Testis (tissue), 2 donors: ENCODE data around the gene KDM4C.

ENCODE experiments used
- POLR2A ChIP-seq: fragments of 450-650 bp; IDR thresholded peaks from one replicate; pipeline ENCODE4 v1.6.1; 2017; ENCODE audit warnings: antibody characterized with exemption, mild to moderate bottlenecking, moderate library complexity
- TF ChIP-seq, protein P1 (sequence below), 3 experiments: fragments of 450-650 bp in 2 of 3; fragments of 200-600 bp in 1 of 3; sonication (generic) in 1 of 3; IDR thresholded peaks; one replicate each; pipeline ENCODE4 v1.5.1; 2016 to 2019; ENCODE audit warnings: antibody characterized with exemption in 3 of 3, mild to moderate bottlenecking in 2 of 3, moderate library complexity in 1 of 3

GRCh38 chr9:6785682-6786081 is 27.9 kb downstream of the KDM4C start:
- TF ChIP-seq, protein P1, sequence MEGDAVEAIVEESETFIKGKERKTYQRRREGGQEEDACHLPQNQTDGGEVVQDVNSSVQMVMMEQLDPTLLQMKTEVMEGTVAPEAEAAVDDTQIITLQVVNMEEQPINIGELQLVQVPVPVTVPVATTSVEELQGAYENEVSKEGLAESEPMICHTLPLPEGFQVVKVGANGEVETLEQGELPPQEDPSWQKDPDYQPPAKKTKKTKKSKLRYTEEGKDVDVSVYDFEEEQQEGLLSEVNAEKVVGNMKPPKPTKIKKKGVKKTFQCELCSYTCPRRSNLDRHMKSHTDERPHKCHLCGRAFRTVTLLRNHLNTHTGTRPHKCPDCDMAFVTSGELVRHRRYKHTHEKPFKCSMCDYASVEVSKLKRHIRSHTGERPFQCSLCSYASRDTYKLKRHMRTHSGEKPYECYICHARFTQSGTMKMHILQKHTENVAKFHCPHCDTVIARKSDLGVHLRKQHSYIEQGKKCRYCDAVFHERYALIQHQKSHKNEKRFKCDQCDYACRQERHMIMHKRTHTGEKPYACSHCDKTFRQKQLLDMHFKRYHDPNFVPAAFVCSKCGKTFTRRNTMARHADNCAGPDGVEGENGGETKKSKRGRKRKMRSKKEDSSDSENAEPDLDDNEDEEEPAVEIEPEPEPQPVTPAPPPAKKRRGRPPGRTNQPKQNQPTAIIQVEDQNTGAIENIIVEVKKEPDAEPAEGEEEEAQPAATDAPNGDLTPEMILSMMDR (IDR thresholded peaks at IDR 0.05): no peak
- no peak for TF ChIP-seq POLR2A
